ENCODE data around the gene AGAP2.
"Not testable (repeated sequence)": the region's sequence is repeated elsewhere in the genome, so short reads cannot be mapped to it uniquely, and the experiment has no call there.

The AGAP2 gene

DNA sequence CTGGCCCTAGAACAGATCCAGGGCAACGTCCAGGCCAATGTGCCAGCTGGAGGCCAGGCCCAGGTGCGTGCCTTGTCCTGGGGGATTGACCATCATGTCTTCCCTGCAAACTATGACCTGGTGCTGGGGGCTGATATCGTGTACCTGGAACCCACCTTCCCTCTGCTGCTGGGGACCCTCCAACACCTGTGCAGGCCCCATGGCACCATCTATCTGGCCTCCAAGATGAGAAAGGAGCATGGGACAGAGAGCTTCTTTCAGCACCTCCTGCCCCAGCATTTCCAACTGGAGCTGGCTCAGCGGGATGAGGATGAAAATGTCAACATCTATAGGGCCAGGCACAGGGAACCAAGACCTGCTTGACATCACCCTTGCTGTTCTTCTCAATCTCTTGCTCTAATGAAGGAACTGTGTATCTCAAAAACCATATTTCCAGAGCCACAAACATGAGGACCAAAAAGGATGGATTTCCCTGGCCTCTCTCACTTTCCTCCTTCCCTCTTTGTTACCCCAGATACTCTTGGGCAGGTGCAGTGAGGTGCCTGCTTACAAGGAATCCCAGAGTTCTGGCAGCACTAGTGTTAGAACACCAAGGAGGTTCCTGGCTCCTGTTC, 41.8 kb upstream of the AGAP2 start:
- TF ChIP-seq, protein P1, sequence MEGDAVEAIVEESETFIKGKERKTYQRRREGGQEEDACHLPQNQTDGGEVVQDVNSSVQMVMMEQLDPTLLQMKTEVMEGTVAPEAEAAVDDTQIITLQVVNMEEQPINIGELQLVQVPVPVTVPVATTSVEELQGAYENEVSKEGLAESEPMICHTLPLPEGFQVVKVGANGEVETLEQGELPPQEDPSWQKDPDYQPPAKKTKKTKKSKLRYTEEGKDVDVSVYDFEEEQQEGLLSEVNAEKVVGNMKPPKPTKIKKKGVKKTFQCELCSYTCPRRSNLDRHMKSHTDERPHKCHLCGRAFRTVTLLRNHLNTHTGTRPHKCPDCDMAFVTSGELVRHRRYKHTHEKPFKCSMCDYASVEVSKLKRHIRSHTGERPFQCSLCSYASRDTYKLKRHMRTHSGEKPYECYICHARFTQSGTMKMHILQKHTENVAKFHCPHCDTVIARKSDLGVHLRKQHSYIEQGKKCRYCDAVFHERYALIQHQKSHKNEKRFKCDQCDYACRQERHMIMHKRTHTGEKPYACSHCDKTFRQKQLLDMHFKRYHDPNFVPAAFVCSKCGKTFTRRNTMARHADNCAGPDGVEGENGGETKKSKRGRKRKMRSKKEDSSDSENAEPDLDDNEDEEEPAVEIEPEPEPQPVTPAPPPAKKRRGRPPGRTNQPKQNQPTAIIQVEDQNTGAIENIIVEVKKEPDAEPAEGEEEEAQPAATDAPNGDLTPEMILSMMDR (IDR thresholded peaks at IDR 0.05; ENCODE audit: low read depth, low read length) = no peak
- no peak overlapping the region for H3K4me3 ChIP-seq (ENCODE audit: low read depth, low read length)

DNA sequence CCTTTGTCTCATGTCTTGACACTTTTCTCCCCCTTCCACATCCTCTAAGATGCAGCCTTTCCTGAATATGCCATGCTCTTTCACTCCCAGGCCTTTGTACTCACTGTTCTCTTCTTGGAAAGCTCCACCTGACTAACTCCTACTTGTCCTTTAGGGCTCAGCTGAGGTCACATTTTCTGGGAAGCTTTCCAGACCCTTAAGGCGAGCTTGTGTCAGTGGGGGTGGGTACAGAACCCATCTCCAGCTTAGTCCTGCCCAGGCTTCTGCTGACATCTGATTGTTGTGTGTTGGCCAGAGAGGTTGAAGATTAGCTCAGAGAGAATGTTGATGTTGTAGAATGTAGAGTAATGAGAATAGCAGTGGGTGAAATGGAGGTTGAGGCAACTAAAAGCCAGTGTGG, 41.2 kb upstream of the AGAP2 start:
- TF ChIP-seq, protein P1 (IDR thresholded peaks at IDR 0.05; ENCODE audit: low read depth, low read length) = no peak
- no peak overlapping the region for H3K4me3 ChIP-seq (ENCODE audit: low read depth, low read length)

DNA sequence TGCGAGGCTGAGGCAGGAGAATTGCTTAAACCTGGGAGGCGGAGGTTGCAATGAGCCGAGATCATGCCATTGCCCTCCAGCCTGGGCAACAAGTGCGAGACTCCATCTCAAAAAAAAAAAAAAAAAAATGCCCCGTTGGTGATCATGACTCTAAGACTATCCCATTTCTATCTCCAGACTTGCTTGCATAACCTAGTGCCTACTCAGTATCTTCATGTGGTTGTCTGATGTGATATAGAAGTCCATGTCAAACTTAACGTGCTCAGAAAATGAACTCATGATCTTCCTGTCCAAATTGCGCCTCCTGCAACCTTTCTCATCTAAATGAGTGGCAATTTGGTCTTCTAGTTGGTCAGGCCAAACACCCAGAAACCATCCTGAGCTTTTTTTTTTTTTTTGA, 39.4 kb upstream of the AGAP2 start:
- no peak overlapping the region for H3K4me3 ChIP-seq (ENCODE audit: low read depth, low read length)
- TF ChIP-seq, protein P1 (IDR thresholded peaks at IDR 0.05; ENCODE audit: low read depth, low read length) = no peak

DNA sequence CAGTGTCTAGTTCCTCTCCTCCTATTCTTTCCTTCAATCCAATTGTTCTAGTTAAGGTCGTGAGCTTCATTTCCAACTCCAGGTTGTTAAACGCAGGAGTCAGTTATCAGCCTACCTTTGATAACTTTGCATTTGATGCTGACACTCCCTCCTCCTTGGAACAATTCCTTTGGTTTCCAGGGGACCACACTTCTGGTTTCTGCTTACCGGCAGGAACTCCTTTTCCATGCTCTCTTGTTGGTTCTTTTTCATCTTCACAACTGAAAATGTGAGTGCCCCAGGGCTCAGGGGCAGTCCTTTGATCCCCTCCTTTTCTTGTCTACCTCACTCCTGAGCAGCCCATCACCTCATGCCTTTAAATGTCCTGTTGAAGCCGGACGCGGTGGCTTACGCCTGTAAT, 38.8 kb upstream of the AGAP2 start:
- H3K4me3 ChIP-seq (ENCODE audit: low read depth, low read length) = no peak overlapping the region
- TF ChIP-seq, protein P1 (IDR thresholded peaks at IDR 0.05; ENCODE audit: low read depth, low read length) = no peak

DNA sequence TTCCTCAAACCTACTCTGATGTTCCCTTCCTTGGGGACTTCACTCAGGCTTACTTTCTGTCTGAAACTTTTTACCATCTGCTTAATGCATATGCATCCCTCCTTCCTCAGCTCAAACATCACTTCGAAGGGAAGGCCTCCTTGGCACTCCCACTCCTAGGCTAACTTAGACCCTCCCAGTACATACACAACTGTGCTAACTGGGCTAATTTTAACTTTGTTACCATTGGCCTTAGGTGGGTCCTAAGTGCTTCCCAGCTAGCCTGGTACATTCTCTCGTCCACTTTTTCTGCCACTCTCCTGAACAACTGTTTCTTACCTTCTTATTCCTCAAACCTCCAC, 37.7 kb upstream of the AGAP2 start:
- TF ChIP-seq, protein P1 (IDR thresholded peaks at IDR 0.05; ENCODE audit: low read depth, low read length) = no peak
- H3K4me3 ChIP-seq (ENCODE audit: low read depth, low read length) = no peak overlapping the region

DNA sequence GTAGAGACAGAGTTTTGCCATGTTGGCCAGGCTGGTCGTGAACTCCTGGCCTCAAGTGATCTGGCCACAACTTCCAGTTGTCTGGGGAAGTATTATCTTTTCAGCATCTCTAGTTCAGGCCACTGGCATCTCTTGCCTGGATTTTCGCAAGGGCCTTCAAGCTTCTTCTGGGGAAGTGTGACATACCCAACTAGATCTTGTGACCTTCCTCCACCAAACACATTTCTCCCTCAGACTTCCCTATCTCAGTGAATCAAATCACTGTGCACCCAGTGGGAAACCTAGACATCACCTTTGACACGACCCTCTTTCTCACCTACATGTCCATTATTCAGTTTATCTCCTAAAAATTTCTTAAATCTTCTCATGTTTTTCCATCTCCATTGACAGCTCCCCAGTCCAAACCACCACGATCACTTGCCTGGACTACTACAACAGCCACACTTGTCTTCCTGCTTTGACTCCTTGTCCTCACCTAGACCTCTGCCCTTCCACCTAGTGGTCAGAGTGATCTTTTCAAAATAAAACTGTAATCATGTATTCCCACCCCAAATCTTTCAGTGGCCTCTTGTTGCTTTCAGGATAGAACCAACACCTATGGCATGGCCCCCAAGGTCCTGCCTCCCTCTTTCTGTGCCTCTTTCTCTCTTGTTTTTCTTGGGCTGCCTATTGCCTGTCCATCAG, 37.2 kb upstream of the AGAP2 start:
- TF ChIP-seq, protein P1 (IDR thresholded peaks at IDR 0.05; ENCODE audit: low read depth, low read length) = no peak
- H3K4me3 ChIP-seq (ENCODE audit: low read depth, low read length) = no peak overlapping the region

DNA sequence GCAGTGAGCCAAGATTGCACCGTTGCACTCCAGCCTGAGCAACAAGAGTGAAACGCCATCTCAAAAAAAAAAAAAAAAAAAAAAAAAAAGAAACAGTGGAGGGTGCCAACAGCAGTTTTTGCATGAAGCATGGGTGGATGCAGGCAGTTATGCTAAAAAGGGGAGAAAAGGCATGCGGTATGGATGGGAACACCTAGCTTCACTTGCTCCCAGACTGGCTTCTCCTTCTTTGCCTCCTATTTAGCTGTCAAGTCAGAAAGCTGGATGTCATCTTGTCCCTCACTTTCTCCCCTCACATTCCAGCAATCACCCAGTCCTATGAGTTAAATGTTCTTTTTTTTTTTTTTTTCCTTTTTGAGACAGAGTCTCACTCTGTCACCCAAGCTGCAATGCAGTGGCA, 36.5 kb upstream of the AGAP2 start:
- no peak overlapping the region for H3K4me3 ChIP-seq (ENCODE audit: low read depth, low read length)
- TF ChIP-seq, protein P1 (IDR thresholded peaks at IDR 0.05; ENCODE audit: low read depth, low read length) = no peak

DNA sequence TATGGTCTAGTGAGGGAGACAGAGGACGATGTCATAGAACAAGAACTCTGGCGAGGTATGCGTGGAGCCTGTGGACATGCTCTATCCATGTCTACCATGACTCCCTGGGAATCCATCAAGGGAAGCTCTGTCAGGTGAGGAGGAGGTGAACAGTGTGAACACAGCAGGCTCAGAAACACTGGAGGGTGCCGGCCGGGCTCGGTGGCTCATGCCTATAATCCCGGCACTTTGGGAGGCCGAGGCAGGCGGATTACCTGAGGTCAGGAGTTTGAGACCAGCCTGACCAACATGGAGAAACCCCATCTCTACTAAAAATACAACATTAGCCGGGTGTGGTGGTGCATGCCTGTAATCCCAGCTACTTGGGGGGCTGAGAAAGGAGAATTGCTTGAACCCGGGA, 36.1 kb upstream of the AGAP2 start:
- not testable (repeated sequence) for H3K4me3 ChIP-seq (ENCODE audit: low read depth, low read length)

All from WI38 (cell line).